Activated CD4-positive, alpha-beta T cell treated with anti-CD3 and anti-CD28 coated beads, Interleukin-2, amount 50 U/mL, for 16 hours (primary cell): ENCODE results near the gene FAM184A.

ENCODE experiments used
- DNase-seq: peaks from one replicate; pipeline ENCODE4 v3.0.0-alpha.2; 2020

FAM184A gene

GRCh38 chr6:119096721-119097565, 18.5 kb upstream of the FAM184A start:
- no peak for DNase-seq

- DNase-seq: no peak
Measured at GRCh38 chr6:119090256-119090655, 11.8 kb upstream of the FAM184A start.

GRCh38 chr6:119084784-119085183, 6.3 kb upstream of the FAM184A start:
- no peak for DNase-seq

GRCh38 chr6:119083007-119083406, 4.5 kb upstream of the FAM184A start:
- DNase-seq: no peak

GRCh38 chr6:119079283-119079809, 882 bp upstream of the FAM184A start:
- DNase-seq: peak; percentile 25

- DNase-seq: peak; percentile 54
Measured at GRCh38 chr6:119077643-119078375, 655 bp downstream of the FAM184A start.

GRCh38 chr6:119077391-119077642, 1.1 kb downstream of the FAM184A start:
- no peak for DNase-seq

GRCh38 chr6:119076576-119077390, 1.7 kb downstream of the FAM184A start:
- peak; percentile 39 for DNase-seq

- DNase-seq: peak; percentile 39
Measured at GRCh38 chr6:119076173-119076572, 2.3 kb downstream of the FAM184A start.

GRCh38 chr6:119075200-119075981, 3.1 kb downstream of the FAM184A start:
- DNase-seq: no peak

GRCh38 chr6:119073307-119074051, 5.0 kb downstream of the FAM184A start:
- no peak for DNase-seq

- DNase-seq: no peak
Measured at GRCh38 chr6:119071576-119071975, 6.9 kb downstream of the FAM184A start.

- no peak for DNase-seq
Measured at GRCh38 chr6:119067091-119067490, 11.4 kb downstream of the FAM184A start.

- DNase-seq: no peak
Measured at GRCh38 chr6:119066517-119066916, 11.9 kb downstream of the FAM184A start.

- no peak for DNase-seq
Measured at GRCh38 chr6:119065955-119066354, 12.5 kb downstream of the FAM184A start.

- no peak for DNase-seq
Measured at GRCh38 chr6:119065382-119065781, 13.1 kb downstream of the FAM184A start.

- no peak for DNase-seq
Measured at GRCh38 chr6:119063491-119063890, 15.0 kb downstream of the FAM184A start.

GRCh38 chr6:119061215-119061614, 17.2 kb downstream of the FAM184A start:
- no peak for DNase-seq

GRCh38 chr6:119060255-119060907, 18.1 kb downstream of the FAM184A start:
- no peak for DNase-seq

GRCh38 chr6:119055069-119055468, 23.4 kb downstream of the FAM184A start:
- DNase-seq: no peak

GRCh38 chr6:119052987-119053386, 25.5 kb downstream of the FAM184A start:
- peak; percentile 45 for DNase-seq
